Measurements from ENCODE around the gene OR2V2. TPM values are rescaled to one million over a fixed set of nuclear protein-coding genes. Genes with fewer than 3 reads are reported as not detected.

OR2V2 gene
- total RNA-seq, 4 donors from 2014 or later, result not detected

GRCh38 chr5:181204113-181204825 is 56.9 kb downstream of the OR2V2 start:
- TF ChIP-seq POLR2A (IDR thresholded peaks at IDR 0.05) (no peak), CTCF (IDR thresholded peaks at IDR 0.05) (no peak)
- Histone ChIP-seq H3K36me3 (no peaks in the 10 kb centered on the region), H3K9me3 (no peaks in the 10 kb centered on the region), H3K4me3 (peak overlapping the region; percentile 29 to 44), H3K27ac (peak overlapping the region; percentile 41 to 58), H3K4me1 (no peaks in the 10 kb centered on the region), H3K27me3 (no peaks in the 10 kb centered on the region)
- intact Hi-C loops (cut with DNase I; ENCODE audit: low total_unique reads), result no loop called here
- no peak for DNase-seq

GRCh38 chr5:181204826-181205760 is 57.7 kb downstream of the OR2V2 start, which contains the start of gene TRIM7:
Gene TRIM7 (minus strand): TSS chr5:181205196. CDS start chr5:181205110, 86 bp downstream.
- intact Hi-C loops (cut with DNase I; ENCODE audit: low total_unique reads), result no loop called here
- TF ChIP-seq CTCF (IDR thresholded peaks at IDR 0.05) (no peak), POLR2A (IDR thresholded peaks at IDR 0.05) (no peak)
- Histone ChIP-seq H3K27ac (peak within 1 kb of the TSS; percentile 85 to 91), H3K27me3 (no peaks in the 10 kb centered on the region), H3K36me3 (no peaks in the 10 kb centered on the region), H3K4me3 (peak within 1 kb of the TSS; percentile 44 to 63), H3K9me3 (no peaks in the 10 kb centered on the region), H3K4me1 (no peaks in the 10 kb centered on the region)
- no peak for DNase-seq

GRCh38 chr5:181205761-181206649 is 58.6 kb downstream of the OR2V2 start:
- no peaks in the 10 kb centered on the region for H3K9me3 ChIP-seq
- H3K4me1 ChIP-seq, result no peaks in the 10 kb centered on the region
- intact Hi-C loops (cut with DNase I; ENCODE audit: low total_unique reads), result no loop called here
- TF ChIP-seq CTCF (IDR thresholded peaks at IDR 0.05), result no peak
- no peak for TF ChIP-seq POLR2A (IDR thresholded peaks at IDR 0.05)
- no peak for DNase-seq
- no peaks in the 10 kb centered on the region for H3K27me3 ChIP-seq
- H3K4me3 ChIP-seq, result peak overlapping the region; percentile 44 to 63
- no peaks in the 10 kb centered on the region for H3K36me3 ChIP-seq
- H3K27ac ChIP-seq, result peak overlapping the region; percentile 85 to 91

- peak overlapping the region; percentile 44 to 63 for H3K4me3 ChIP-seq
- H3K4me1 ChIP-seq, result no peaks in the 10 kb centered on the region
- intact Hi-C loops (cut with DNase I; ENCODE audit: low total_unique reads), result no loop called here
- TF ChIP-seq CTCF (IDR thresholded peaks at IDR 0.05) (no peak), POLR2A (IDR thresholded peaks at IDR 0.05) (no peak)
- peak; percentile 84 to 88 for DNase-seq
- H3K27me3 ChIP-seq, result no peaks in the 10 kb centered on the region
- H3K27ac ChIP-seq, result peak overlapping the region; percentile 85 to 91
- H3K9me3 ChIP-seq, result no peaks in the 10 kb centered on the region
- no peaks in the 10 kb centered on the region for H3K36me3 ChIP-seq
Observed at GRCh38 chr5:181207214-181207959, 60.0 kb downstream of the OR2V2 start.

Data from uterus (tissue), 4 donors.